PC-9 (cell line): ENCODE data around the gene GPR50.

Source experiments
- EZH2 ChIP-seq: fragments of 200-600 bp; sonication (generic); IDR thresholded peaks from 2 replicates; pipeline ENCODE4 v1.8.0; 2017; ENCODE audit warnings: antibody characterized with exemption, low read depth
- TF ChIP-seq, protein P1 (sequence below): fragments of 200-600 bp; sonication (generic); conservative IDR thresholded peaks from 2 replicates; pipeline ENCODE4 v1.6.1; 2017; ENCODE audit warnings: mixed run types, antibody characterized with exemption, mild to moderate bottlenecking, moderate library complexity

GRCh38 chrX:151132531-151132930 is 43.9 kb upstream of the GPR50 start:
- TF ChIP-seq, protein P1, sequence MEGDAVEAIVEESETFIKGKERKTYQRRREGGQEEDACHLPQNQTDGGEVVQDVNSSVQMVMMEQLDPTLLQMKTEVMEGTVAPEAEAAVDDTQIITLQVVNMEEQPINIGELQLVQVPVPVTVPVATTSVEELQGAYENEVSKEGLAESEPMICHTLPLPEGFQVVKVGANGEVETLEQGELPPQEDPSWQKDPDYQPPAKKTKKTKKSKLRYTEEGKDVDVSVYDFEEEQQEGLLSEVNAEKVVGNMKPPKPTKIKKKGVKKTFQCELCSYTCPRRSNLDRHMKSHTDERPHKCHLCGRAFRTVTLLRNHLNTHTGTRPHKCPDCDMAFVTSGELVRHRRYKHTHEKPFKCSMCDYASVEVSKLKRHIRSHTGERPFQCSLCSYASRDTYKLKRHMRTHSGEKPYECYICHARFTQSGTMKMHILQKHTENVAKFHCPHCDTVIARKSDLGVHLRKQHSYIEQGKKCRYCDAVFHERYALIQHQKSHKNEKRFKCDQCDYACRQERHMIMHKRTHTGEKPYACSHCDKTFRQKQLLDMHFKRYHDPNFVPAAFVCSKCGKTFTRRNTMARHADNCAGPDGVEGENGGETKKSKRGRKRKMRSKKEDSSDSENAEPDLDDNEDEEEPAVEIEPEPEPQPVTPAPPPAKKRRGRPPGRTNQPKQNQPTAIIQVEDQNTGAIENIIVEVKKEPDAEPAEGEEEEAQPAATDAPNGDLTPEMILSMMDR, result no peak
- TF ChIP-seq EZH2, result no peak
